NCI-H460 (cell line): Measurements from ENCODE around the gene ANKHD1. TPM values are rescaled to one million over a fixed set of nuclear protein-coding genes. Genes with fewer than 3 reads are reported as not detected.
A peak's percentile ranks its signal among the peaks of the same experiment; 100 is the strongest.

Experiments used
- DNase-seq: peaks from one replicate; pipeline ENCODE4 v3.0.0-alpha.2; 2016; ENCODE audit warnings: low read depth; ENCODE audit errors: extremely low read depth
- polyA plus RNA-seq: library from polyadenylated mRNA; depleted of rRNA; stranded (reverse); fragments of >200 nt; gene quantifications from 2 replicates; pipeline ENCODE4 v1.2.3, GENCODE V29; 2014; cell fraction: nucleus; rRNA removed
- total RNA-seq: library from RNA; depleted of rRNA; stranded (reverse); fragments of >200 nt; shearing (Covaris generic); gene quantifications from 2 replicates; pipeline ENCODE4 v1.2.3, GENCODE V29; 2014; rRNA removed

ANKHD1 gene, protein sequence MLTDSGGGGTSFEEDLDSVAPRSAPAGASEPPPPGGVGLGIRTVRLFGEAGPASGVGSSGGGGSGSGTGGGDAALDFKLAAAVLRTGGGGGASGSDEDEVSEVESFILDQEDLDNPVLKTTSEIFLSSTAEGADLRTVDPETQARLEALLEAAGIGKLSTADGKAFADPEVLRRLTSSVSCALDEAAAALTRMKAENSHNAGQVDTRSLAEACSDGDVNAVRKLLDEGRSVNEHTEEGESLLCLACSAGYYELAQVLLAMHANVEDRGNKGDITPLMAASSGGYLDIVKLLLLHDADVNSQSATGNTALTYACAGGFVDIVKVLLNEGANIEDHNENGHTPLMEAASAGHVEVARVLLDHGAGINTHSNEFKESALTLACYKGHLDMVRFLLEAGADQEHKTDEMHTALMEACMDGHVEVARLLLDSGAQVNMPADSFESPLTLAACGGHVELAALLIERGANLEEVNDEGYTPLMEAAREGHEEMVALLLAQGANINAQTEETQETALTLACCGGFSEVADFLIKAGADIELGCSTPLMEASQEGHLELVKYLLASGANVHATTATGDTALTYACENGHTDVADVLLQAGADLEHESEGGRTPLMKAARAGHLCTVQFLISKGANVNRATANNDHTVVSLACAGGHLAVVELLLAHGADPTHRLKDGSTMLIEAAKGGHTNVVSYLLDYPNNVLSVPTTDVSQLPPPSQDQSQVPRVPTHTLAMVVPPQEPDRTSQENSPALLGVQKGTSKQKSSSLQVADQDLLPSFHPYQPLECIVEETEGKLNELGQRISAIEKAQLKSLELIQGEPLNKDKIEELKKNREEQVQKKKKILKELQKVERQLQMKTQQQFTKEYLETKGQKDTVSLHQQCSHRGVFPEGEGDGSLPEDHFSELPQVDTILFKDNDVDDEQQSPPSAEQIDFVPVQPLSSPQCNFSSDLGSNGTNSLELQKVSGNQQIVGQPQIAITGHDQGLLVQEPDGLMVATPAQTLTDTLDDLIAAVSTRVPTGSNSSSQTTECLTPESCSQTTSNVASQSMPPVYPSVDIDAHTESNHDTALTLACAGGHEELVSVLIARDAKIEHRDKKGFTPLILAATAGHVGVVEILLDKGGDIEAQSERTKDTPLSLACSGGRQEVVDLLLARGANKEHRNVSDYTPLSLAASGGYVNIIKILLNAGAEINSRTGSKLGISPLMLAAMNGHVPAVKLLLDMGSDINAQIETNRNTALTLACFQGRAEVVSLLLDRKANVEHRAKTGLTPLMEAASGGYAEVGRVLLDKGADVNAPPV (N-terminal part only)
- total RNA-seq, result 47.5 and 59.7 TPM in 2 replicates
- 44.3 and 76.0 TPM in 2 replicates for polyA plus RNA-seq

DNA sequence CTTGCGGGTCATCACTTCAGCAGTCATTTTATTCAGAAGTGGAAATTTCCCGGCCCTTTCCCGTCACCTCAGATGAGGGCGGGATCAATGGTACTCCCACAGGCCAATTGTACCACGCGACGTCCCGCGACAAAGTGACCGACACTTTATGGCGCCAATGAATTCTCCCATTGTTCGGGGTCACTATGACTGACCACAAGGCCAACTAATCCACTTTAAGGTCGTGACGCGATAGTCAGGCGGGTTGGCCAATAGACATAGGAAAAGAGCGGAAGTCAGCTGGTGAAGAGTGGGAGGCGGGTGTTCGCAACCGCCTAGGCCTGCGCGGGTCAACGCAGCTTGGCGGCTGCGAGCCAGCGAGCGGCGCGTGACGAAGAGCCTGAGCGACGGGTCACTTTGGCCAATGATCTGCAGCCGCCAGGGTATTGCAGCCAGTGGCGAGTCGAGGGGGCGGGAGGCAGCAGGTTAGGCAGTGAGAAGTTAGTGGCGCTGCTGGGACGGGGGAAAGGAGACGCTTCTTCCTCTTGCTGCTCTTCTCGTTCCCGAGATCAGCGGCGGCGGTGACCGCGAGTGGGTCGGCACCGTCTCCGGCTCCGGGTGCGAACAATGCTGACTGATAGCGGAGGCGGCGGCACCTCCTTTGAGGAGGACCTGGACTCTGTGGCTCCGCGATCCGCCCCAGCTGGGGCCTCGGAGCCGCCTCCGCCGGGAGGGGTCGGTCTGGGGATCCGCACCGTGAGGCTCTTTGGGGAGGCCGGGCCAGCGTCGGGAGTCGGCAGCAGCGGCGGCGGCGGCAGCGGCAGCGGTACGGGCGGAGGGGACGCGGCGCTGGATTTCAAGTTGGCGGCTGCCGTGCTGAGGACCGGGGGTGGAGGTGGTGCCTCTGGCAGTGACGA is at the start of gene ANKHD1:
ANKHD1 (plus strand) TSS at position 472 of the 896 bp plus-strand sequence; CDS start at position 607, 135 bp downstream.
- DNase-seq, result peak; percentile 100

DNA sequence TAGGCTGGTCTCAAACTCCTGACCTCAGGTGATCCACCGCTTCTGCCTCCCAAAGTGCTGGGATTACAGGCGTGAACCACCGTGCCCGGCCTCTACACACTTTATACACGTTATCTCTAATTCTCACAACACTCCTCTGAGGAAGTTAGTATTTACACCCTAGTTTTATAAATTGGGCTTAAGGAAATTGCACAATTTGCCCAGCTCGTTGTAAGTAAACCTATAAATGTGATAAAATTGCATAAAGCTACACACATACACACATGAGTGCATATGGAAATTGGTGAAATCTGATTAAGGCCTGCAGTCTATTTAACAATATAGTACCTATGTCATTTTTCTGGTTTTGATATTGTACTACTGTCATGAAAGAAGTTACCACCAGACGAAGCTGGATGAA is 46.1 kb upstream of the ANKHD1 start:
- no peak for DNase-seq

DNA sequence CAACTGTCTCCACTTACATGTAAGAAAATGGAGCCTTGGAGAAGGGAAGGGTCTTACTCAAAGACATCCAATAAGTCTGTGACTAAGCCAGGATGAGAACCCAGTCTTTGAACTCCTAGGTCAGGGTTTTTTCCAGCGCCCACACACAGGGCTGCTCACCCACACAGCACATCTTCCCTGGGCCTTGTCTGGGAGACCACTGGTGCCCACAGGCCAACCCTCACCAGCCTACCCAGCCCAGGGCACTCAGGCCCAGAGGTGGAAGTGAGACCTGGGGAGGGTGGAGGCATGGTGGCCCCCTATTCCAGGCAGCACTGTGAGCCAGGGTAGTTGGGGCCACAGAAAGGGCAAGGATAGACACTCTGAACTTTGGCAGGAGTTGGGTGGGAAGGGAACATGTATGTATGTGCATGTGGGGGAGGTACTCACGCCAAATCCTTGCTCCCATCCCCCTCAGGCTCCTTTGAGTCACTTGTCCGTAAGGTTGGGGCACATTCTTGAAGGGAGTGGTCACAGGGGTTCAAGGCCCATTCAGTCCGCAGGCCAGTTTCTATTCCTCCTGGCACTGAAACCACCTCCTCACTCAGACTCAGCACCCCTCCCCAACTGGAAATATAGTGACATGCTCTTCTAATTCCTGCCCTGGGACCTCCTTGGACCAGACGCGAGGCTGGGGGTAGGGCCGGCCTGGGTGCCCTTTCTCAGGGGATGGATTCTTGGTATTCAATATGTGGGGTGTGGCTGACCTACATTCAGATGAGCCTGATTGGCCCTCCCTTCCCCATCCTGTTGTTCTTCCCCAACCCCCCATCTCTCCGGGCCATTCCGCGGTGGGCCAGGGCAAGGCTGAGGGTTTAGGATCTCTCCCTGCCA is 44.5 kb upstream of the ANKHD1 start:
- DNase-seq, result no peak

DNA sequence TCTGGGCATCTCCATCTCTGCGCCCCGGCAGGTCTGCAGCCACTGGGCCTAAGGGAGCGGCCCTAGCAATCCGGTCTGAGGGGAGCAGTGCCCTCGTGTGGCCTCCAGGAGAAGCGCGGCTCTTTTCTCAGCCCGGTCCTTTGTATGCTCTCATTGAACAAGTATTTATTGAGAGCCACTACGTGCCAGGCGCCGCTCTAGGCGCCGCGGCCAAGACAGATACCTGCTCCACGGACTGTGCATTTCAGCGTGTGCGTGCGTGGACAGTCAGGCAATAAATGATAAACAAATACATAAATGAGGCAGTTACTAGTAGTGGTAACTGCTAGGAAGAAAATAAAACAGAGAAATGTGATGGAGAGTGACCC is 43.9 kb upstream of the ANKHD1 start:
- DNase-seq, result peak; percentile 85

DNA sequence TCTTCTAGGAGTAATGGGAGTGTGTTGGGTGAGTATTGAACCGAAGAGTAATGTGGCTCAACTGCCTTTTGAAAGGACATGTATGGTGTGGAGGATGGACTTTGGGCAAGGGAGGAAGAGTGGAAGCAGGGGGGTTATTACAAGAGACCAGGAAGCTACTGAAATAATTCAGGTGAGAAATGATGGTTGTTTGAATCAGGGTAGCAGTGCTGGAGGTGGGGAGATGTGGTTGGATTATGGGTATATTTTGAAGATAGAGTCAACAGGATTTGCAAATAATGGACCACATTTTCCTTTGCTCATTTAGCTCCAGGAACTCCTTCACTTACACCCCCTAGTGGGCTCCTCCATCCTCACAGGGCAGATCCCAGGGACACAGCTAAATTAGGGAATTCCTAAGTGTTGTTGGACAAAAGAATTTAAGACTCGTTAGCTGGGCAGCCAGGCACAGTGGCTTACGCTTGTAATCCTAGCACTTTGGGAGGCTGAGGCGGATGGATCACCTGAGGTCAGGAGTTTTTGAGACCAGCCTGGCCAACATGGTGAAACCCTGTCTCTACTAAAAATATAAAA is 42.8 kb upstream of the ANKHD1 start:
- peak; percentile 20 for DNase-seq

DNA sequence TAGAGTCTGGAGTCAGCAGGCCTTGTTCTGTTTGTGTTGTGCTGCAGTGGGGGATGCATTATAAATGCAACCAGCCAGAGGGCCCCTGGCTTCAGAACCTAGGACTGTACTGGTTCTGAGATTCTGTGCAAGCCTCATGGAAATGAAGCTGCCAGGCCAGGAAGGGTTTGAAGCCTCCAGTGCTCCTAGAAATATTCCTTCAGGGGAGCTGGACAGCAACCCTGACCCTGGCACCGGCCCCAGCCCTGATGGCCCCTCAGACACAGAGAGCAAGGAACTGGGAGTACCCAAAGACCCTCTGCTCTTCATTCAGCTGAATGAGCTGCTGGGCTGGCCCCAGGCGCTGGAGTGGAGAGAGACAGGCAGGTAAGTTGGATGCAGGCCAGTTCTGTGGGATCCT is 41.5 kb upstream of the ANKHD1 start, which contains the start of gene SLC4A9:
SLC4A9 (plus strand) TSS at position 94 of the 400 bp plus-strand sequence; CDS start at position 137, 43 bp downstream.
- DNase-seq, result no peak

DNA sequence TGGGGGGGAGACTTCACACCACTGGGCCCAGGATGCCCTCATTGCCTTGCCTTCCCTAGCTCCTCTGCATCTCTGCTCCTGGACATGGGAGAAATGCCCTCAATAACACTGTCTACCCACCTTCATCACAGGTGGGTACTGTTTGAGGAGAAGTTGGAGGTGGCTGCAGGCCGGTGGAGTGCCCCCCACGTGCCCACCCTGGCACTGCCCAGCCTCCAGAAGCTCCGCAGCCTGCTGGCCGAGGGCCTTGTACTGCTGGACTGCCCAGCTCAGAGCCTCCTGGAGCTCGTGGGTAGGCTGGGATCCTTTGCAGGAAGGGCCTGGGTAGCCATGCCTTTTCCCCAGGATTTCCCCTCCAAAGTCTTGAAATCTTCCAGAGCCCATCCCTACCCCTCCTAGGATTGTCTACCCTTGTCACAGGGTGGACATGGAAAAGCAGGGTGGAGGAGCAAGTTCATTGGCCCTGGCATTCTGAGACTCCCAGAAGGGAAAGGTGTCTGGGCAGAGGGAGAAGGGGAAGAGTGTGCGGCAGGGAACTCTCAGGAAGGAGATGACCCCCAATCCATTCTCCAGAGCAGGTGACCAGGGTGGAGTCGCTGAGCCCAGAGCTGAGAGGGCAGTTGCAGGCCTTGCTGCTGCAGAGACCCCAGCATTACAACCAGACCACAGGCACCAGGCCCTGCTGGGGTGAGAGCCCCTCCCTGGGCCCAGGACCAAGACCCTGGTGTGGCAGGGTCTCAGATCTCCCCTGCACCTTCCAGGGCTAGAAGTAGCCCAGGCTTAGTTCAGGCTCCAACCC is 40.8 kb upstream of the ANKHD1 start:
- DNase-seq, result no peak

DNA sequence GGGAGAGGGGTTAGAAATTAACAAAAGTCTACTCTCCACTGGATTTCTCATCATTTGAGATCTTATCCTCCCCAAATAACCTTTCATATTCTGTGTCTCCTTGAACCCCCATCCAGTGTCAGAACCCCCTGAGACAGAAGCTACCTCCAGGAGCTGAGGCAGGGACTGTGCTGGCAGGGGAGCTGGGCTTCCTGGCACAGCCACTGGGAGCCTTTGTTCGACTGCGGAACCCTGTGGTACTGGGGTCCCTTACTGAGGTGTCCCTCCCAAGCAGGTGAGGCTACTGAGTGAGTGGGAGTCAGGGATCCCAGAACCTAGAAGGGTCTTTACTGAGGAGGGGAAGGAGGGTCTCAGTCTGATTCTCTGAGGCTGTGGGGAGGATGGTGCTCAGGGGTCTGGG is 39.7 kb upstream of the ANKHD1 start:
- DNase-seq, result no peak

DNA sequence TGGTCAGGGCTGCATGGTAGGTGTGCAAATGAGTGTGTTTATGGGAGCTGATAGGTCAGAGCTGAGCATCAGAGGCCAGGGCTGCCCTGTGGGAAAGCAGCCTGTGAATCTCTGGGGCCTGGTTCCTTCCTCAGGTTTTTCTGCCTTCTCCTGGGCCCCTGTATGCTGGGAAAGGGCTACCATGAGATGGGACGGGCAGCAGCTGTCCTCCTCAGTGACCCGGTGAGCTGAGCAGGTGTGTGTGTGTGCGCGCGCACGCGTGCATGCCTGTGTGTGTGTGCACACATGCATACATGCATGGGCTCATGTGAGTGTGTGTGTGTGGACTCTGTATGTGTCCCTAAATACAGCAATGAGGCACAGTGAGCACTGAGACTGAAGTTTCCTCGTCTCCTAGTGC is 39.3 kb upstream of the ANKHD1 start:
- DNase-seq, result no peak

DNA sequence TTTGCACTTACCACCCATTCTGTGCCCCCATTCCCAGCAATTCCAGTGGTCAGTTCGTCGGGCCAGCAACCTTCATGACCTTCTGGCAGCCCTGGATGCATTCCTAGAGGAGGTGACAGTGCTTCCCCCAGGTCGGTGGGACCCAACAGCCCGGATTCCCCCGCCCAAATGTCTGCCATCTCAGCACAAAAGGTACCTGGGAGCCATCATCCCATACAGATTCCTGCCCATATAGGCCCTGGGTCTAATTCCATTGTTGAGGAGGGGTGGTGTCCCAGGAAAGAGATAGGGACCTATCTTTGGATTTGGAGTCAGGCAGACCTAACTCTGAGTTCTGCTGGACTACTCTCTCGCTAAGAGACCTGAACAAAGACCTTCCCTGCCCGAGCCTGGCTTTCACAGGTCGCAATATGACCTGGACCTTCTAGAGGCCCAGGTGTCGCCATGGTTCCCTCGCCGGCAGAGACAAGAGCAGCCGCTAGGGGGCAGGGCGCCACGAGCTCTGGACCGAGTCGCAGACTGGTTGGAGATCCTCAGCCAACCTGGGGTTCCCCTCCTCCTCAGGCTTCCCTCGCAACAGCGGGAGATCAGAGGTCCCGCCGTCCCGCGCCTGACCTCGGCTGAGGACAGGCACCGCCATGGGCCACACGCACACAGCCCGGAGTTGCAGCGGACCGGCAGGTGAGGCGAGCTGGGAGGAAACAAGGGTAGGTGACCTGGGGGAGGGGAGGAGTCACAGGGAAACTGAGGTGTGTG is 38.6 kb upstream of the ANKHD1 start:
- peak; percentile 65 for DNase-seq

DNA sequence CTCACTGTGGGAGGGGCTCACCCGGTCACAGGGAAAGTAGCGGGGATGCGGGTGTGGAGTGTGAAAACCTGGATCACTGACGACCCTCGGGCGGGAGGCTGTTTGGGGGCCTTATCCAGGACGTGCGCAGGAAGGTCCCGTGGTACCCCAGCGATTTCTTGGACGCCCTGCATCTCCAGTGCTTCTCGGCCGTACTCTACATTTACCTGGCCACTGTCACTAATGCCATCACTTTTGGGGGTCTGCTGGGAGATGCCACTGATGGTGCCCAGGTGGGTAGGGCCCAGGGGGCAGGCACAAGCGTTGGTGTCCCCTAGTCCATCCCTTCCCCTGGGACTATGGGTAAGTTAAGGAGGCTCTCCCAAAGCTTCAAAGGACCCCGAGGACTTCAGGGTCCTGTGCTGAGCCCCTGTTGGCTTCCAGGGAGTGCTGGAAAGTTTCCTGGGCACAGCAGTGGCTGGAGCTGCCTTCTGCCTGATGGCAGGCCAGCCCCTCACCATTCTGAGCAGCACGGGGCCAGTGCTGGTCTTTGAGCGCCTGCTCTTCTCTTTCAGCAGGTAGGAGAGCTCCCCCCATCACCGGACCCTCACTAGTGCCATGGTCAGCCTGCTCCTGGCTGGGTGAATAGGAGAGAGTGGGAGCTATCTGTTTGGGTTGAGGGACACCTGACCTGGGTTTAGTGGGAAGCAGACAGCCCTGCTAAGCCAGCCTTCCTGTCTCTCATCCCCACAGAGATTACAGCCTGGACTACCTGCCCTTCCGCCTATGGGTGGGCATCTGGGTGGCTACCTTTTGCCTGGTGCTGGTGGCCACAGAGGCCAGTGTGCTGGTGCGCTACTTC is 37.8 kb upstream of the ANKHD1 start:
- DNase-seq, result no peak

DNA sequence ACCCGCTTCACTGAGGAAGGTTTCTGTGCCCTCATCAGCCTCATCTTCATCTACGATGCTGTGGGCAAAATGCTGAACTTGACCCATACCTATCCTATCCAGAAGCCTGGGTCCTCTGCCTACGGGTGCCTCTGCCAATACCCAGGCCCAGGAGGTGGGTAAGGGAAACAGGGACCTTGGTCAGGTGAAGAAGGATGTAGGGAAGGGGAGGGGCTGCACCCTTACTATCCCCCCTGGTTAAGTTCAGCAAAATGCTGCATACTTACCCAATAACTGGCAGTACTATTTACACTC is 37.2 kb upstream of the ANKHD1 start:
- no peak for DNase-seq

DNA sequence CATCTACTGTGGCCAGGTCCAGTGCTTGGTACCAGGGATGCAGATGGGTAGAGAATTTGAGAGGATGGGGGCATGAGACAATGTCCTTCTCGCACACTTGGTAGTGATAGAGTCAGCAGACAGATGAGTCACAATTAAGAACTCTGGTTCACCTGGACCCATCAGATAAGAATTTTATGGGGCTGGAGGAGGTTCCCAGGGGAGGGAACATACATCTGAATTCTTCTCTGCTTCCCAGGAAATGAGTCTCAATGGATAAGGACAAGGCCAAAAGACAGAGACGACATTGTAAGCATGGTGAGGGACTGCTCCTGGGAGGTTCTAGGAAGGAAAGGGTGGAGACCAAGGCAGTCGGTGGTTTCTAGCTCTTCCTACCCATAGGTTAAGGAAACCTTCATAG is 36.4 kb upstream of the ANKHD1 start:
- no peak for DNase-seq

DNA sequence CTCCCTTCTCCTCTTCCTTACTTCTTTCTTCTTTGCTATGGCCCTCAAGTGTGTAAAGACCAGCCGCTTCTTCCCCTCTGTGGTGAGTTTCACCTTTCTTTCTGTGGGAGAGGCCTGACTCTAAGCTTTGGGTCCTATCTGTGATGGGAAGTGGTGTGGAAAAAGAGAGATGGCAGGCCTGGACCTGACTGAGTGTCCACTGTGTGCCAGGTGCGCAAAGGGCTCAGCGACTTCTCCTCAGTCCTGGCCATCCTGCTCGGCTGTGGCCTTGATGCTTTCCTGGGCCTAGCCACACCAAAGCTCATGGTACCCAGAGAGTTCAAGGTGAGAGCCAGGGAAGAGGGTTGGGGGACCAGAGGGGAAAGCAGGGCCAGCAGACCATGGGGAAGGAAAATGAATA is 35.7 kb upstream of the ANKHD1 start:
- no peak for DNase-seq

DNA sequence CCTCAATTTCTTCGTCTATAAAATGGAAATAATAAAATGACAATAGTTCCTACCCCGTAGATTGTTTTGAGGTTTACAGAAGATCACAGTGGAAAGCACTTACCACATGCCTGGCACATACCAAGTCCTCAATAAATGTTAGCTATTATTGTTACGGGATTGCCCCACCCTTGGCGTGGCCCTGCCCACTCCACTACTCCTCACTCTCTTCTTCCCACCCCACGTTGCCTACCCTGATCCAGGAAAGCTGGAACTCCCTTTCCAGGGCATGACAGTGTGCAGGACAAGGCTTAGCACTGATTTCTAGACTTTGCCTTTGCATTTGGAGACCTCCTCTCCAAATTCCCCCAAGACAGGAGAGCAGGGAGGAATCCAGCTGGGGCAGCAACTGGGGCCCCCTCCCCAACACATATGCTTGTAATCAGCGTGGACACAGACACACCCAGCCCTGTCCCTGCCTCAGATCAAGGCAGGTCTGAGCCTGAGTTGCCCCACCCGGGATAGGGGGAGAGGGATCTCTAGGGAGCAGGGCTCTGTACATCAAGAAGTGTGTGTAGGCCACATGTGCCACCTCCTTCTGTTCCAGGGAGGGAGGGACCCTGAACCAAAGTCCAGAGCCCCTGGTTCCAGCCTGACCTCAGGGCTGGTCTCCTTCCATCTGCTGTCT is 34.9 kb upstream of the ANKHD1 start:
- DNase-seq, result no peak
